ENCODE results near the gene SSBP3. TPM values are rescaled to one million over a fixed set of nuclear protein-coding genes. Genes with fewer than 3 reads are reported as not detected.

Gene SSBP3
- total RNA-seq, 1 experiment from 2014 or later = 15.0 TPM

DNA sequence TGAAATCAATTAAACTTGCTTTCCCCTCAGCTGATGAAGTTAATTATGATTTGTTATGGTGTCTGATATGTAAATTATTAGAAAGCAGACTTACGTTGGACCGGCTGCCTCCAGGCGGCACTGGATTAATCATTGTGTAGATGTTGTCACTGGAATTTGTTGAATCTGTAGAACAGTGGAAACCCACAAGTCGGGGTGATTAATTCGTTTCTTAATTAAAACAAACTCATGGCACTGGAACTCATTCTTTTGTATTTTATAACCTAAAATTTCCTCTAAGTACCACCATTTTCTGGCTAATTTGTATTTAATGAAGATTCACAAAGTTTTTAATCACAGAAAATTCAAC, 167.2 kb downstream of the SSBP3 start:
- Histone ChIP-seq H3K27ac (ENCODE audit: low read length) (no peak overlapping the region), H3K79me2 (ENCODE audit: low read length) (no peaks in the 10 kb centered on the region), H3F3A (ENCODE audit: low read length, unreplicated experiment) (no peaks in the 10 kb centered on the region), H4K20me1 (ENCODE audit: low read length) (no peaks in the 10 kb centered on the region), H3K9me3 (ENCODE audit: low read length) (no peaks in the 10 kb centered on the region), H3K4me3 (ENCODE audit: low read length) (no peak overlapping the region), H3K9ac (ENCODE audit: low read length) (no peak overlapping the region), H3K4me1 (ENCODE audit: insufficient read depth, low read length) (no peaks in the 10 kb centered on the region), H3K9me2 (replicated peaks; ENCODE audit: low read length) (no peaks in the 10 kb centered on the region), H2AFZ (ENCODE audit: low read length) (no peak overlapping the region), H3K4me2 (ENCODE audit: low read length) (no peak overlapping the region), H3K27me3 (ENCODE audit: low read length) (no peaks in the 10 kb centered on the region), H3K36me3 (ENCODE audit: low read depth, low read length) (no peaks in the 10 kb centered on the region)
- BruUV-seq (replicated peaks) = no TSS peak
- intact Hi-C loops (cut with micrococcal nuclease) = no loop called here
- CTCF ChIA-PET = no interaction called here
- DNase-seq (no peak), ATAC-seq (no peak)
- POLR2A ChIA-PET (ENCODE audit: unreplicated experiment) = no interaction called here
- TF ChIP-seq EZH2phosphoT487 (IDR thresholded peaks at IDR 0.05; ENCODE audit: borderline replicate concordance, low read length) (no peak), EZH2 (IDR thresholded peaks at IDR 0.05; ENCODE audit: low read length, unreplicated experiment) (no peak), CTCF (conservative IDR thresholded peaks at IDR 0.05; ENCODE audit: low read depth, low read length) (no peak)

DNA sequence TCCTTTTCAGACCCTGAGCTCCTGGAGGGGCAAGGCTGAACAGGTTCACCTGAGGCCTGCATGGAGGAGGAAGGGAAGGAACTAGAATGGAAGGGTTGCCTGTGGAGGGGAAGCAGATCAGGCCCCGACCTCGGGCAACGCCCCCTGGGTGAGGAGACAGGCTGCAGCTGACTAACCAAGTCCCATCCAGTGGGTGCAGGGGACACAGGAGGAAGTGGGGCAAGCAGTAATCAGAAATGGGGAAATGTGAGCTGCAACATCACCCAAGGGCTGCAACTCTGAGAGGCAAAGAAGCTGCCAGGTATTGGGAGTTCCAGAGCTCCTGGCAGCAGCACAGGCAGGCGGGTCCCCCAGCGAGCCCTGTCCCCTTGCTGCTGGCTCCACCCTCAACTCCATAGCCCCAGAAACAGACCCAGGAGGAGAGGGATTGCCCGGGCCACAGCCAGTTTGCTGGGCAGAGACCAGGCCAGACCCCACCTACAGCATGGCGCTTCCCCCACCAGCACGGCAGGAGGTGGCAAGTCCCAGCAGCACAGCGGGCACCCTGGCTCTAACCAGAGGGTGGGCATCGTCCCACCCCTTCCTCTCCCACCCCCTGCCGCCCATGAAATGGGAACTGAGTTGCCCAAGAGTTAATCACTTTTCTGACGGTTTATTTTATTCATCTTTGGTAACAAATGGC, 167.7 kb downstream of the SSBP3 start:
- Histone ChIP-seq H3K36me3 (ENCODE audit: low read depth, low read length) (no peaks in the 10 kb centered on the region), H3K27me3 (ENCODE audit: low read length) (no peaks in the 10 kb centered on the region), H3K4me3 (ENCODE audit: low read length) (no peak overlapping the region), H3K9ac (ENCODE audit: low read length) (no peak overlapping the region), H3K9me2 (replicated peaks; ENCODE audit: low read length) (no peaks in the 10 kb centered on the region), H3K4me2 (ENCODE audit: low read length) (no peak overlapping the region), H3K9me3 (ENCODE audit: low read length) (no peaks in the 10 kb centered on the region), H4K20me1 (ENCODE audit: low read length) (no peaks in the 10 kb centered on the region), H3K27ac (ENCODE audit: low read length) (no peak overlapping the region), H2AFZ (ENCODE audit: low read length) (no peak overlapping the region), H3K79me2 (ENCODE audit: low read length) (no peaks in the 10 kb centered on the region), H3F3A (ENCODE audit: low read length, unreplicated experiment) (no peaks in the 10 kb centered on the region), H3K4me1 (ENCODE audit: insufficient read depth, low read length) (no peaks in the 10 kb centered on the region)
- no TSS peak for BruUV-seq (replicated peaks)
- POLR2A ChIA-PET (ENCODE audit: unreplicated experiment) = no interaction called here
- no peak for DNase-seq
- intact Hi-C loops (cut with micrococcal nuclease) = no loop called here
- TF ChIP-seq CTCF (conservative IDR thresholded peaks at IDR 0.05; ENCODE audit: low read depth, low read length) (no peak), EZH2 (IDR thresholded peaks at IDR 0.05; ENCODE audit: low read length, unreplicated experiment) (no peak), EZH2phosphoT487 (IDR thresholded peaks at IDR 0.05; ENCODE audit: borderline replicate concordance, low read length) (no peak)
- CTCF ChIA-PET = no interaction called here
- ATAC-seq = no peak

- H3K4me1 ChIP-seq (ENCODE audit: insufficient read depth, low read length) = no peaks in the 10 kb centered on the region
- H3K27me3 ChIP-seq (ENCODE audit: low read length) = no peaks in the 10 kb centered on the region
- H3K79me2 ChIP-seq (ENCODE audit: low read length) = no peaks in the 10 kb centered on the region
- CTCF ChIA-PET = no interaction called here
- no peak overlapping the region for H3K9ac ChIP-seq (ENCODE audit: low read length)
- DNase-seq (no peak), ATAC-seq (no peak)
- POLR2A ChIA-PET (ENCODE audit: unreplicated experiment) = no interaction called here
- TF ChIP-seq CTCF (conservative IDR thresholded peaks at IDR 0.05; ENCODE audit: low read depth, low read length) = no peak
- TF ChIP-seq EZH2 (IDR thresholded peaks at IDR 0.05; ENCODE audit: low read length, unreplicated experiment) = no peak
- no peak for TF ChIP-seq EZH2phosphoT487 (IDR thresholded peaks at IDR 0.05; ENCODE audit: borderline replicate concordance, low read length)
- no peak overlapping the region for H2AFZ ChIP-seq (ENCODE audit: low read length)
- H4K20me1 ChIP-seq (ENCODE audit: low read length) = no peaks in the 10 kb centered on the region
- no TSS peak for BruUV-seq (replicated peaks)
- no peaks in the 10 kb centered on the region for H3K9me3 ChIP-seq (ENCODE audit: low read length)
- no peak overlapping the region for H3K4me2 ChIP-seq (ENCODE audit: low read length)
- no peaks in the 10 kb centered on the region for H3K36me3 ChIP-seq (ENCODE audit: low read depth, low read length)
- no peak overlapping the region for H3K4me3 ChIP-seq (ENCODE audit: low read length)
- H3F3A ChIP-seq (ENCODE audit: low read length, unreplicated experiment) = no peaks in the 10 kb centered on the region
- no peak overlapping the region for H3K27ac ChIP-seq (ENCODE audit: low read length)
- H3K9me2 ChIP-seq (replicated peaks; ENCODE audit: low read length) = no peaks in the 10 kb centered on the region
- intact Hi-C loops (cut with micrococcal nuclease) = no loop called here
Observed at GRCh38 chr1:54237586-54237985, 168.6 kb downstream of the SSBP3 start.
